ENCODE results near the gene FOXD1.
A peak's percentile ranks its signal among the peaks of the same experiment; 100 is the strongest.

DNA sequence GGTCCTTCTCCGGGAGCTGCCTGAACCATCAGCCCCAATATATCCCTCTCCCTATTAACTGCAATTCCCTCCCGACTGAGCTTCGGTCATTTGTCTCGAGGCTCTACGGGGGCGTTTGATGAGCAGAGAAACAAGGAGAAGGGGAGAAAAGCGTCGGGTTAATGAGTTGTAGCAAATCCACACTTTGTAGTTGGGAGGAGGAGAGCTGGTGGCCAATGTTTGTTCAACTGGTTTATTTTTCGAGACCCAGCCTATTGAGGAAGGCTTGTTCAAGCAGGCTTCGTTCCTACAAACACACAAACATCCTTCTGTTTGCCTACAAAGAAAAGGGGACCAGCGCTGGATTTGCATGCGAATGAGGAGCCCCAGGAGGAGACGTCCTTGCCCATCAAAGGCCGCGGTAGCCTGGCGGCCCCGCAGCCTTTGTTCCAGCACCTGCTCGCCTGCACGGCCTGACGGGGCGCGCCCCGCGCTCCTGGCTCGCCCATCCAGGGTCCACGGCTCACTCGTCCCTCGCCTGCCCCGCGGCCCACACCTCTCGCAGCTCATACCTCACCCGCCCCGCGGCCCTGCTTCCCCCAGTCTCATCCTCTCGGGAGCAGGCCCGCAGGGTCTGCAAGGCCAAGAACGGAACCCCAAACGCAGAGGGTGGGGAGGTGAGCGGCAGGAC, 4.6 kb downstream of the FOXD1 start:
- TF ChIP-seq, protein P1, sequence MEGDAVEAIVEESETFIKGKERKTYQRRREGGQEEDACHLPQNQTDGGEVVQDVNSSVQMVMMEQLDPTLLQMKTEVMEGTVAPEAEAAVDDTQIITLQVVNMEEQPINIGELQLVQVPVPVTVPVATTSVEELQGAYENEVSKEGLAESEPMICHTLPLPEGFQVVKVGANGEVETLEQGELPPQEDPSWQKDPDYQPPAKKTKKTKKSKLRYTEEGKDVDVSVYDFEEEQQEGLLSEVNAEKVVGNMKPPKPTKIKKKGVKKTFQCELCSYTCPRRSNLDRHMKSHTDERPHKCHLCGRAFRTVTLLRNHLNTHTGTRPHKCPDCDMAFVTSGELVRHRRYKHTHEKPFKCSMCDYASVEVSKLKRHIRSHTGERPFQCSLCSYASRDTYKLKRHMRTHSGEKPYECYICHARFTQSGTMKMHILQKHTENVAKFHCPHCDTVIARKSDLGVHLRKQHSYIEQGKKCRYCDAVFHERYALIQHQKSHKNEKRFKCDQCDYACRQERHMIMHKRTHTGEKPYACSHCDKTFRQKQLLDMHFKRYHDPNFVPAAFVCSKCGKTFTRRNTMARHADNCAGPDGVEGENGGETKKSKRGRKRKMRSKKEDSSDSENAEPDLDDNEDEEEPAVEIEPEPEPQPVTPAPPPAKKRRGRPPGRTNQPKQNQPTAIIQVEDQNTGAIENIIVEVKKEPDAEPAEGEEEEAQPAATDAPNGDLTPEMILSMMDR (IDR thresholded peaks at IDR 0.05), result no peak
- TF ChIP-seq EZH2phosphoT487 (IDR thresholded peaks at IDR 0.05), result peak; percentile 75

Measured in neural progenitor cell (in vitro differentiated cells).